Thyroid gland (tissue), 4 donors: ENCODE results near the gene MT1E. TPM values are rescaled to one million over a fixed set of nuclear protein-coding genes. Genes with fewer than 3 reads are reported as not detected.

Experiments used
- DNase-seq, 2 donors: peaks; one replicate each; pipeline ENCODE4 v3.0.0-alpha.2; 2019
- H3K27ac ChIP-seq, 3 donors: fragments of 200-600 bp; sonication (generic); 1 replicate in 2 of 3; 2 replicates in 1 of 3; pipeline ENCODE4 v1.5.1; 2016 to 2019; ENCODE audit warnings: mild to moderate bottlenecking in 1 of 3, moderate library complexity in 1 of 3
- H3K27me3 ChIP-seq: fragments of 200-600 bp; sonication (generic); one replicate; pipeline ENCODE4 v1.5.1; 2019
- H3K36me3 ChIP-seq, 2 donors: fragments of 200-600 bp; sonication (generic); one replicate each; pipeline ENCODE4 v1.5.1; 2016 to 2019
- H3K4me1 ChIP-seq, 2 donors: fragments of 200-600 bp; sonication (generic); one replicate each; pipeline ENCODE4 v1.5.1; 2017 to 2019
- H3K4me3 ChIP-seq, 3 donors: fragments of 200-600 bp; sonication (generic); replicated peaks in 1 of 3; 1 replicate in 2 of 3; 2 replicates in 1 of 3; pipeline ENCODE4 v1.5.1; 2016; ENCODE audit warnings: mild to moderate bottlenecking in 1 of 3
- H3K9me3 ChIP-seq: fragments of 200-600 bp; sonication (generic); one replicate; pipeline ENCODE4 v1.5.1; 2017
- CTCF ChIP-seq, 6 experiments: fragments of 200-600 bp in 3 of 6; fragments of 450-650 bp in 3 of 6; sonication (generic) in 3 of 6; IDR thresholded peaks; one replicate each; pipeline ENCODE4 v1.5.1; 2016 to 2019; ENCODE audit warnings: antibody characterized with exemption in 6 of 6, mild to moderate bottlenecking in 2 of 6, inconsistent platforms in 1 of 6, moderate library complexity in 1 of 6
- POLR2A ChIP-seq, 2 donors: fragments of 450-650 bp; IDR thresholded peaks; one replicate each; pipeline ENCODE4 v1.6.1; 2017; ENCODE audit warnings: antibody characterized with exemption in 2 of 2, mild to moderate bottlenecking in 2 of 2, moderate library complexity in 1 of 2
- WGBS, 2 donors: methylation state at CpG; one replicate each; pipeline ENCODE4 v1.1.5; 2017; 5-methylcytosine and 5-hydroxymethylcytosine counted together
- intact Hi-C: fragments of 100-400 bp; cut with DNase I; formaldehyde crosslinking; loops from one replicate; pipeline ENCODE4 v1.15.1; 2023
- total RNA-seq, 4 donors: library from RNA; depleted of rRNA; stranded (reverse); fragments of >200 nt; gene quantifications; one replicate each; pipeline ENCODE4 v1.2.3, GENCODE V29; 2016

The MT1E gene
- total RNA-seq, 4 donors from 2014 or later = 111 to 1,129 (median 368) TPM

DNA sequence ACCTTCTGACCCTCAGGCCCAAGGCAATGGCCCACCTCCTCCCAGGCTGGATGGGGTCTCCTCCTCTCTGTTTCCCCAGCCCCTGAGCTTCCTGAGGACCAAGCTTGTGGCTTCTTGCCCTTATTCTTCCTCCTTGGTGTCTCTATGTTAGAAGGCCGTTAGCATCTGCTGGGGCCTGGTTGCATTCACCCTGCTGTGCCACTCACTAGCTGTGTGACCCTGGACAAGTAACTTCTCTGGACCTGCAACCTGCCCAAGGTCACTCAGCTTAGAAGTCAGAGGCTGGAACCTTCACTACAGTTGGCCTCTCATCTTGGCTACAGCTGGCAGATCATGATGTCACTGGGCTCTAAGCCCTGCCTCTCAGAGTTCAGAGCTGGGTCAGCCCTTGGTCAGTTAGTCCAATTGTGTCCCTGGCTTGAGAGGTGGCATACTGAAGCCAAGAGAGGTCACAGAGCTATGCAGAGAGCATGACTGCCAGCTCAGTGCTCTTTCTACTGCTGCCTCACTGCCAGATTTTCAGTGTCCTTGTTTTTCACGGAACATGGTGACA is 14.2 kb upstream of the MT1E start:
- no peak overlapping the region for H3K4me3 ChIP-seq
- no peaks in the 10 kb centered on the region for H3K27me3 ChIP-seq
- WGBS, 2 donors = 36 to 54% methylated on average over 2 of the region's 2 CpGs
- intact Hi-C loops = no loop called here
- H3K27ac ChIP-seq = peak overlapping the region; percentile 61 to 97 (median 89)
- no peaks in the 10 kb centered on the region for H3K36me3 ChIP-seq
- peak; percentile 60 to 69 for DNase-seq
- no peak for TF ChIP-seq CTCF (IDR thresholded peaks at IDR 0.05)
- TF ChIP-seq POLR2A (IDR thresholded peaks at IDR 0.05) = no peak
- peaks cover 39 to 40% of the 10 kb centered on the region in 2 donors for H3K4me1 ChIP-seq
- H3K9me3 ChIP-seq = no peaks in the 10 kb centered on the region

DNA sequence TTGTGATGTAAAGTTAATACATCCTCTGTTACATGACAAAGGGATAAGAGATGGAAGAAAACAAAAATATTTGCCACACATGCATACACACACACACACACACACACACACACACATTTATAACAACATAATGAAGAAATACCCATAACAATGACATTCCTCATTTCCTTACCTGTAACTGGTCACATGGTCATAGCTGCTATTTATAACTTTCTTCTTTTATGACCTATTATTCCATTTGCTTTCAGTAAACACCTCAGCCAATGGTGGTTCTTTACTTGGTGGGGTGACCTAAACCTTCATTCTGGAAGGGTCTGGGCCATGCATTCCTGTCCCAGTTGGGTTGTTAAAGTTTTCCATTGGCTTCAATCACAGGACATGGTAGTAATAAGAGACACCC is 11.9 kb upstream of the MT1E start:
- no peak for TF ChIP-seq CTCF (IDR thresholded peaks at IDR 0.05)
- TF ChIP-seq POLR2A (IDR thresholded peaks at IDR 0.05) = no peak
- intact Hi-C loops = no loop called here
- H3K4me1 ChIP-seq = peaks cover 31 to 42% of the 10 kb centered on the region in 2 donors

GRCh38 chr16:56614549-56614991 is 11.0 kb upstream of the MT1E start:
- Histone ChIP-seq H3K27me3 (no peaks in the 10 kb centered on the region), H3K9me3 (no peaks in the 10 kb centered on the region), H3K4me3 (no peak overlapping the region), H3K27ac (no peak overlapping the region), H3K4me1 (peaks cover 29 to 42% of the 10 kb centered on the region in 2 donors), H3K36me3 (no peaks in the 10 kb centered on the region)
- no peak for DNase-seq
- intact Hi-C loops = no loop called here
- TF ChIP-seq POLR2A (IDR thresholded peaks at IDR 0.05) (no peak), CTCF (IDR thresholded peaks at IDR 0.05) (no peak)

More for the DNA sequence above, 11.9 kb upstream of the MT1E start:
- no peaks in the 10 kb centered on the region for H3K27me3 ChIP-seq
- no peaks in the 10 kb centered on the region for H3K36me3 ChIP-seq
- H3K9me3 ChIP-seq = no peaks in the 10 kb centered on the region
- DNase-seq = no peak
- H3K4me3 ChIP-seq = no peak overlapping the region
- H3K27ac ChIP-seq = no peak overlapping the region

- DNase-seq = no peak
- WGBS, 2 donors = 92 to 96% methylated on average over 3 of the region's 3 CpGs
- intact Hi-C loops = no loop called here
These were observed 10.2 kb upstream of the MT1E start for GRCh38 chr16:56615353-56615752.

More at GRCh38 chr16:56615353-56615752, 10.2 kb upstream of the MT1E start:
- Histone ChIP-seq H3K27ac (no peak overlapping the region), H3K9me3 (no peaks in the 10 kb centered on the region), H3K27me3 (no peaks in the 10 kb centered on the region), H3K4me3 (no peak overlapping the region), H3K4me1 (peaks cover 21 to 37% of the 10 kb centered on the region in 2 donors), H3K36me3 (no peaks in the 10 kb centered on the region)
- TF ChIP-seq POLR2A (IDR thresholded peaks at IDR 0.05) (no peak), CTCF (IDR thresholded peaks at IDR 0.05) (no peak)
